Esophagus muscularis mucosa (tissue), 4 donors: ENCODE data around the gene EME1. TPM values are rescaled to one million over a fixed set of nuclear protein-coding genes. Genes with fewer than 3 reads are reported as not detected.

ENCODE experiments used
- DNase-seq: peaks from one replicate; pipeline ENCODE4 v3.0.0-alpha.2; 2017; ENCODE audit errors: extremely low spot score
- H3K27ac ChIP-seq, 4 donors: fragments of 200-600 bp; sonication (generic); replicated peaks in 1 of 4; 1 replicate in 3 of 4; 2 replicates in 1 of 4; pipeline ENCODE4 v1.5.1; 2016 to 2019; ENCODE audit warnings: mild to moderate bottlenecking in 1 of 4
- H3K27me3 ChIP-seq, 4 donors: fragments of 200-600 bp; sonication (generic); one replicate each; pipeline versions ENCODE4 v1.5.1 to v1.6.0; 2016 to 2019
- H3K36me3 ChIP-seq, 4 donors: fragments of 200-600 bp; sonication (generic); one replicate each; pipeline ENCODE4 v1.5.1; 2016 to 2019
- H3K4me1 ChIP-seq, 4 donors: fragments of 200-600 bp; sonication (generic); one replicate each; pipeline ENCODE4 v1.5.1; 2016 to 2019
- H3K4me3 ChIP-seq, 4 donors: fragments of 200-600 bp; sonication (generic); 1 replicate in 2 of 4; 2 replicates in 2 of 4; pipeline ENCODE4 v1.5.1; 2016 to 2019; ENCODE audit warnings: mild to moderate bottlenecking in 4 of 4, moderate library complexity in 1 of 4
- H3K9me3 ChIP-seq, 4 donors: fragments of 200-600 bp; sonication (generic); 1 replicate in 3 of 4; 2 replicates in 1 of 4; pipeline ENCODE4 v1.5.1; 2016 to 2019
- CTCF ChIP-seq, 3 experiments: fragments of 200-600 bp in 2 of 3; fragments of 450-650 bp in 1 of 3; sonication (generic) in 2 of 3; IDR thresholded peaks; one replicate each; pipeline ENCODE4 v1.5.1; 2017 to 2019; ENCODE audit warnings: antibody characterized with exemption in 3 of 3, mild to moderate bottlenecking in 2 of 3, moderate library complexity in 1 of 3
- EP300 ChIP-seq: sonication (generic); formaldehyde crosslinking; IDR thresholded peaks from one replicate; pipeline ENCODE4 v1.6.1; 2017; ENCODE audit warnings: antibody characterized with exemption
- POLR2A ChIP-seq: fragments of 450-650 bp; IDR thresholded peaks from one replicate; pipeline ENCODE4 v1.6.1; 2017; ENCODE audit warnings: antibody characterized with exemption, moderate library complexity, mild to moderate bottlenecking, low read depth
- POLR2AphosphoS5 ChIP-seq, 2 donors: sonication (generic); formaldehyde crosslinking; IDR thresholded peaks; one replicate each; pipeline ENCODE4 v1.6.1; 2017; ENCODE audit warnings: antibody characterized with exemption in 2 of 2
- WGBS: methylation state at CpG from one replicate; pipeline ENCODE4 v1.1.5; 2018; 5-methylcytosine and 5-hydroxymethylcytosine counted together
- intact Hi-C: fragments of 100-400 bp; cut with DNase I; formaldehyde crosslinking; loops from one replicate; pipeline ENCODE4 v1.15.1; 2023
- total RNA-seq, 4 donors: library from RNA; depleted of rRNA; stranded (reverse); fragments of >200 nt; gene quantifications; one replicate each; pipeline versions ENCODE4 v1.1.0 to v1.2.1, GENCODE V29; 2016

Gene EME1
- total RNA-seq, 4 donors from 2014 or later: not detected

GRCh38 chr17:50348522-50349242 is 24.3 kb upstream of the EME1 start:
- intact Hi-C loops: no loop called here
- peaks cover 25 to 52% (median 50%) of the 10 kb centered on the region in 4 donors for H3K4me1 ChIP-seq
- H3K4me3 ChIP-seq: no peak overlapping the region
- peaks cover 1 to 13% (median 6%) of the 10 kb centered on the region in 4 donors for H3K36me3 ChIP-seq
- H3K27me3 ChIP-seq: no peaks in the 10 kb centered on the region
- DNase-seq: no peak
- TF ChIP-seq EP300: no peak
- WGBS: 46% methylated on average over 6 of the region's 7 CpGs
- H3K27ac ChIP-seq: no peak overlapping the region
- no peaks in the 10 kb centered on the region for H3K9me3 ChIP-seq

- WGBS: 95% methylated on average over 5 of the region's 5 CpGs
- DNase-seq: no peak
- H3K27me3 ChIP-seq: no peaks in the 10 kb centered on the region
Measured at GRCh38 chr17:50349243-50349600, 23.8 kb upstream of the EME1 start.

GRCh38 chr17:50350733-50351132 is 22.3 kb upstream of the EME1 start:
- no peak overlapping the region for H3K27ac ChIP-seq
- H3K9me3 ChIP-seq: no peaks in the 10 kb centered on the region
- intact Hi-C loops: no loop called here
- 93% methylated on average over 2 of the region's 2 CpGs for WGBS
- H3K4me3 ChIP-seq: no peak overlapping the region
- no peaks in the 10 kb centered on the region for H3K27me3 ChIP-seq
- H3K36me3 ChIP-seq: peaks cover 13 to 34% (median 26%) of the 10 kb centered on the region in 4 donors
- no peak for DNase-seq
- TF ChIP-seq EP300 (no peak), CTCF (IDR thresholded peaks at IDR 0.05) (no peak), POLR2A (no peak), POLR2AphosphoS5 (IDR thresholded peaks at IDR 0.05) (no peak)
- H3K4me1 ChIP-seq: peaks cover 19 to 42% (median 42%) of the 10 kb centered on the region in 4 donors

More at GRCh38 chr17:50349243-50349600, 23.8 kb upstream of the EME1 start:
- H3K4me3 ChIP-seq: no peak overlapping the region
- no peak overlapping the region for H3K27ac ChIP-seq
- peaks cover 25 to 52% (median 50%) of the 10 kb centered on the region in 4 donors for H3K4me1 ChIP-seq
- TF ChIP-seq POLR2A (no peak), POLR2AphosphoS5 (IDR thresholded peaks at IDR 0.05) (no peak), EP300 (no peak), CTCF (IDR thresholded peaks at IDR 0.05) (no peak)
- intact Hi-C loops: no loop called here
- no peaks in the 10 kb centered on the region for H3K9me3 ChIP-seq
- peaks cover 7 to 18% (median 11%) of the 10 kb centered on the region in 4 donors for H3K36me3 ChIP-seq

- H3K27ac ChIP-seq: no peak overlapping the region
- DNase-seq: no peak
- TF ChIP-seq POLR2AphosphoS5 (IDR thresholded peaks at IDR 0.05) (no peak), CTCF (IDR thresholded peaks at IDR 0.05) (no peak), POLR2A (no peak), EP300 (no peak)
- no peak overlapping the region for H3K4me3 ChIP-seq
- peaks cover 27 to 48% (median 41%) of the 10 kb centered on the region in 4 donors for H3K36me3 ChIP-seq
- H3K27me3 ChIP-seq: no peaks in the 10 kb centered on the region
- no peaks in the 10 kb centered on the region for H3K9me3 ChIP-seq
- H3K4me1 ChIP-seq: peaks cover 15 to 36% (median 35%) of the 10 kb centered on the region in 4 donors
- intact Hi-C loops: no loop called here
- WGBS: 73% methylated on average over 5 of the region's 6 CpGs
Measured at GRCh38 chr17:50352072-50352692, 20.8 kb upstream of the EME1 start.

GRCh38 chr17:50352693-50353599 is 20.1 kb upstream of the EME1 start:
- Histone ChIP-seq H3K9me3 (no peaks in the 10 kb centered on the region), H3K27ac (no peak overlapping the region), H3K4me1 (peaks cover 7 to 28% (median 28%) of the 10 kb centered on the region in 4 donors), H3K4me3 (no peak overlapping the region), H3K27me3 (no peaks in the 10 kb centered on the region), H3K36me3 (peaks cover 35 to 56% (median 47%) of the 10 kb centered on the region in 4 donors)
- WGBS: 89% methylated on average over 20 of the region's 21 CpGs
- DNase-seq: no peak
- TF ChIP-seq EP300 (no peak), POLR2A (no peak), CTCF (IDR thresholded peaks at IDR 0.05) (no peak), POLR2AphosphoS5 (IDR thresholded peaks at IDR 0.05) (no peak)
- intact Hi-C loops: no loop called here
